IPS-NIHi7 (cell line): ENCODE results near the gene DARS1.
"Not testable (repeated sequence)": the region's sequence is repeated elsewhere in the genome, so short reads cannot be mapped to it uniquely, and the experiment has no call there.

Source experiments
- DNase-seq: peaks from one replicate; pipeline ENCODE4 v3.0.0; 2012; ENCODE audit warnings: mixed read lengths; ENCODE audit errors: extremely low spot score

DARS1 gene

DNA sequence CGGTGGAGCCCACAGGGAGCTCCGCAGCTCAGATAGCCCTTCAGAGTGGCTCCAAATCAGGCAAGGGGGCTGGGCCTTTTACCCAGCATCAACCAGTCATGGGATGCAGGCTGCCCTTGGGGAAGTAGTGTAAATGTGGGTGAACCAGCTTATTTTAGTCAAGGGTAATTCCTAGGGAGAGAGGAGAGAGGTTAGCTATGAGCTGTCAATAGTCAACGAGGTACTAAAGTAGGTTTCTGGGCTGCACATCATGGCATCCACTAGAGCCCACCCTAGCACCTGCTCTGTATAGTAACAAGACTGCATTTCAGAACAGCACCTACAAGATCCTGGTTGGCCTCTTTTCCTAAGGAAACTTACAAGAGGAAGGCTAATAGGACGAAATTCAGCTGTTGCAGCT, 99.7 kb downstream of the DARS1 start:
- DNase-seq: no peak

DNA sequence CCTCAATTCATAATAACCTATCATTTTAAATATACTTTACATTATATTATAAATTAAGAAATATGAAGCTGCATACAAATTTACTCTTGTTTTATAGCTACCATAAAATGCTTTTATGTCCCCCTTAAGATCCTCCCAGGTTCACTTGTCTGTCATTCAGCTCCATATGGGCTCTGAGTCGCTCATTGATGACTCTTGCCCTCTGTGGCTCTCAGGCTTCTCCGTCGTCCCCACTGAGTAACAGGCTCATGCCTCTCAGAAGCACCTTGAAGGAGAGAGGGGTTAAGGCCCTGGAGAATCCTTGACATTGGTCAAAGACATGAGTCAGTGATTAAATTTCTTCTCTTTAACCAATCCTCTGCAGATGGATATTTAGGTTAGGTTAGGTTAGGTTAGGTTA, 103.0 kb downstream of the DARS1 start:
- no peak for DNase-seq

DNA sequence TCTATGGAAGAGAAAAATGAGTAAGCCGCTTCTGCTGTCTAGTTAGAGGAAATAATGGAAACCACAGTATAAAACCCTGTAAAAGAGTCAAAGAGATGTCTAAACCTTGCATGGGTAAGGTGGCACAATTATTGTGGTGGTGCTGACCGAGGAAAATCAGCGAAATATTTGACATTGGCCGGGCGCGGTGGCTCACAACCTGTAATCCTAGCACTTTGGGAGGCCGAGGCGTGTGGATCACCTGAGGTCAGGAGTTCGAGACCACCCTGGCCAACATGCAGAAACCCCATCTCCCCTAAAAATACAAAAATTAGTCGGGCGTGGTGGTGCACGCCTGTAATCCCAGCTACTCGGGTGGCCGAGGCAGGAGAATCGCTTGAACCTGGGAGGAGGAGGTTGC, 108.7 kb downstream of the DARS1 start:
- DNase-seq: not testable (repeated sequence)

GRCh38 chr2:135876066-135876711, 109.2 kb downstream of the DARS1 start, which contains the start of gene MCM6:
MCM6 (minus strand) TSS chr2:135876443; CDS start chr2:135876365, 78 bp downstream.
- peak; percentile 99 for DNase-seq

DNA sequence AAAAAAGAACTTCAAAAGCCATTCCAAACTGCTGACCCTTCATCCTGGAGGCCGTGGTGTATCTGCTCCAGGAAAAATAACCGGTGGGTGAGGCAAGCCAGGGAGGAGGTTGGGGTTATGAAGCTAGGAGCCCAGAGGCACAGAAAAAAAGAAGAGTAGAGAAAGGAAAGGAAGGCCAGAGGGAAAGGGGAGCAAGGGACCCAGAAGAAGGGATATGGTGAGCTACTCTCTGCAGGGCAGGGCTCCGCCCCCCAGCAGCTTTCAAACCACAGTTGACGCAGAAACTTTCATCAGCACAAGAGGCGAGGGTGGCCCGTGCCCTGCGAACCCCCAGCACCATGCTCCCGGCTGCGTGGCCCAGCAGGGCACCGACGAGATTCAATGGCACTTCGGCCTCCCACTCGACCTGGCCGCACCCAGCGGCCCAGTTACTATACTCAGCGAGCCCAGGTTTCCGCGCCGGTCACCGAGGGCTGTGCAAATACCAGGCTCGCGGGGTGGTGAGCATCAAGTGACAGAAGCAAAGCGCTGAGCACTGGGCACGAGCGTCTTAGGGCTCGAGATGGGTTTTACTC, 109.8 kb downstream of the DARS1 start:
- peak; percentile 52 for DNase-seq

DNA sequence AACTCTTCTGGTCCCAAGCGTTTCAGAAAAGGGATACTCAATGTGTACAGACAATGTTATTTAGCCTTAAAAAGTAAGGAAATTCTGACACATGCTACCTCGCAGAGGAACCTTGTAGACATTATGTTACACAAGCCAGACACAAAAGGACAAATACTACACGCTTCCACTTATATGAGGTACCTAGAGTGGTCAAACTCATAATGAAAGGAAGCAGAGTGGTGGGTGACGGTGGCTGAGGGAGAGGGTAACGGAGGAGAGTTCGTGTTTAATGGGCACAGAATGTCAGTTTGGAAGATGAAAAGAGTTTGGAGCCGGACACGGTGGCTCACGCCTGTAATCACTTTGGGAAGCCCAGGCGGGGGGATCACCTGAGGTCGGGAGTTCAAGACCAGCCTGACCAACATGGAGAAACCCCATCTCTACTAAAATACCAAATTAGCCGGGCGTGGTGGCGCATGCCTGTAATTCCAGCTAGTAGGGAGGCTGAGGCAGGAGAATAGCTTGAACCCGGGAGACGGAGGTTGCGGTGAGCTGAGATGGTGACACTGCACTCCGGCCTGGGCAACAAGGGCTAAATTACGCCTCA, 110.6 kb downstream of the DARS1 start:
- no peak for DNase-seq

DNA sequence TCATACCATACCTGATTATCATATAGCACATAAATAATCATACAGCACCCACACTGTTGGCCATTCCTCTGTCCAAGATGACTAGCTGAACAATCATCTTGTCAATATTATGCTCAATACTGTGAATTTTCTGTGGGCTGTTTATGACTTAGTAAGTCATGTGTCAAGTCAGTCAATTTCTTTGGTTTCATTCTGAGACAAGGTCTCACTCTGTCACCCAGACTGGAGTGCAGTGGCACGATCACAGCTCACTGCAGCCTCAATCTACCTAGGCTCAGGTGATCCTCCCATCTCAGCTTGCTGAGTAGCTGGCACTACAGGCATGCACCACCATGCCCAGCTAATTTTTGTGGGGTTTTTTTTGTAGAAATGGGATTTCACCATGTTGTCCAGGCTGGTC, 114.9 kb downstream of the DARS1 start:
- no peak for DNase-seq

DNA sequence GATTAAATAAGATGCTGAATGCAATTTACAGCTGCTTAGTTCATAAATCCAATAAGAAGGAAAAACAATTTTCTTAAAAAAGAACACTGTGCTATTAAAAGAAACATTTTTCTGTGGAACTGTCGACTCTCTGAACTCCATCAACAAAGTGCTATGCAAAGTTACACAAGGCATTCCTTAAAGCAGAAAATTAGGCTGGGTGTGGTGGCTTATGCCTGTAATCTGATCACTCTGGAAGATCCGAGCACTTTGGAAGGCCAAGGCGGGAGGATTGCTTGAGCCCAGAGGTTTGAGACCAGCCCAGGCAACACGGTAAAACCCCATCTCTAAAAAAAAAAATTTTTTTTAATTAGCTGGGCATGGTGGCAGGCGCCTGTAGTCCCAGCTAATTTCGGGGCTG, 122.2 kb downstream of the DARS1 start:
- no peak for DNase-seq

- no peak for DNase-seq
These were observed 122.7 kb downstream of the DARS1 start for GRCh38 chr2:135862718-135863117.
